ENCODE measurements around the gene ZSCAN10.
A peak's percentile ranks its signal among the peaks of the same experiment; 100 is the strongest.

- TF ChIP-seq POLR2AphosphoS5 (IDR thresholded peaks at IDR 0.05) (peak; percentile 11 to 75 (median 50)), CTCF (IDR thresholded peaks at IDR 0.05 in 8 of 11, conservative IDR thresholded peaks at IDR 0.05 in 3 of 11) (no peak), POLR2A (IDR thresholded peaks at IDR 0.05) (no peak)
These were observed 49.1 kb downstream of the ZSCAN10 start for GRCh38 chr16:3049921-3050481.

Data from spleen (tissue), 7 donors.